Hepatocyte (in vitro differentiated cells): Measurements from ENCODE around the gene MACO1. TPM values are rescaled to one million over a fixed set of nuclear protein-coding genes. Genes with fewer than 3 reads are reported as not detected.

ENCODE experiments used
- DNase-seq: peaks from one replicate; pipeline ENCODE4 v3.0.0-alpha.2; 2016; ENCODE audit warnings: low spot score
- H2AFZ ChIP-seq: fragments of 200-600 bp; sonication (generic); 2 replicates; pipeline ENCODE4 v1.6.0; 2016; ENCODE audit warnings: antibody characterized with exemption, mild to moderate bottlenecking
- H3K27ac ChIP-seq: fragments of 200-600 bp; sonication (generic); 2 replicates; pipeline ENCODE4 v1.5.1; 2016; ENCODE audit warnings: mild to moderate bottlenecking
- H3K27me3 ChIP-seq: fragments of 200-600 bp; sonication (generic); 2 replicates; pipeline ENCODE4 v1.6.1; 2016
- H3K36me3 ChIP-seq: fragments of 200-600 bp; sonication (generic); replicated peaks from 2 replicates; pipeline ENCODE4 v1.5.1; 2016; ENCODE audit warnings: low read depth; ENCODE audit not compliant: insufficient read depth
- H3K4me1 ChIP-seq: fragments of 200-600 bp; sonication (generic); 2 replicates; pipeline ENCODE4 v1.5.1; 2016; ENCODE audit warnings: mild to moderate bottlenecking, moderate library complexity; ENCODE audit not compliant: insufficient read depth
- H3K4me2 ChIP-seq: fragments of 200-600 bp; sonication (generic); 2 replicates; pipeline ENCODE4 v1.6.0; 2016
- H3K4me3 ChIP-seq: fragments of 200-600 bp; sonication (generic); 2 replicates; pipeline ENCODE4 v1.5.1; 2016; ENCODE audit warnings: mild to moderate bottlenecking
- H3K79me2 ChIP-seq: fragments of 200-600 bp; sonication (generic); 2 replicates; pipeline ENCODE4 v1.6.0; 2017; ENCODE audit warnings: mild to moderate bottlenecking
- H3K9me2 ChIP-seq: fragments of 200-600 bp; sonication (generic); replicated peaks from 2 replicates; pipeline ENCODE4 v1.6.0; 2017; ENCODE audit warnings: mild to moderate bottlenecking; ENCODE audit not compliant: insufficient read depth
- H3K9me3 ChIP-seq: fragments of 200-600 bp; sonication (generic); 2 replicates; pipeline ENCODE4 v1.5.1; 2016; ENCODE audit warnings: low read depth, mild to moderate bottlenecking
- H4K20me1 ChIP-seq: fragments of 200-600 bp; sonication (generic); 2 replicates; pipeline ENCODE4 v1.6.0; 2016; ENCODE audit warnings: mild to moderate bottlenecking; ENCODE audit not compliant: insufficient read depth, poor library complexity, severe bottlenecking
- EZH2 ChIP-seq: fragments of 200-600 bp; sonication (generic); IDR thresholded peaks from 2 replicates; pipeline ENCODE4 v1.6.1; 2016; ENCODE audit warnings: antibody characterized with exemption, mild to moderate bottlenecking, borderline replicate concordance
- EZH2phosphoT487 ChIP-seq: fragments of 200-600 bp; sonication (generic); IDR thresholded peaks from one replicate; pipeline ENCODE4 v1.6.1; 2018; ENCODE audit warnings: antibody characterized with exemption, mild to moderate bottlenecking, low read depth, moderate library complexity; ENCODE audit not compliant: unreplicated experiment, severe bottlenecking
- WGBS: methylation state at CpG from one replicate; pipeline ENCODE4 v1.1.6; 2016; ENCODE audit warnings: low lambda C conversion rate; ENCODE audit errors: missing lambda C conversion rate; 5-methylcytosine and 5-hydroxymethylcytosine counted together
- polyA plus RNA-seq: library from polyadenylated mRNA; unstranded; fragments of >200 nt; fragmentation: Nextera tagmentation; extraction: Ambion mirVana; gene quantifications from 2 replicates; pipeline ENCODE4 v1.2.1, GENCODE V29; 2016
- total RNA-seq: library from RNA; depleted of rRNA; stranded (reverse); fragments of >200 nt; gene quantifications from 2 replicates; pipeline ENCODE4 v1.2.3, GENCODE V29; 2014
- TF ChIP-seq, protein P1 (sequence below): fragments of 200-600 bp; sonication (generic); IDR thresholded peaks from 2 replicates; pipeline ENCODE4 v1.5.1; 2016; ENCODE audit warnings: antibody characterized with exemption, mild to moderate bottlenecking; ENCODE audit not compliant: poor library complexity

The MACO1 gene
- total and polyA plus RNA-seq, 2 experiments from 2014 or later = 14.1 to 27.0 TPM

DNA sequence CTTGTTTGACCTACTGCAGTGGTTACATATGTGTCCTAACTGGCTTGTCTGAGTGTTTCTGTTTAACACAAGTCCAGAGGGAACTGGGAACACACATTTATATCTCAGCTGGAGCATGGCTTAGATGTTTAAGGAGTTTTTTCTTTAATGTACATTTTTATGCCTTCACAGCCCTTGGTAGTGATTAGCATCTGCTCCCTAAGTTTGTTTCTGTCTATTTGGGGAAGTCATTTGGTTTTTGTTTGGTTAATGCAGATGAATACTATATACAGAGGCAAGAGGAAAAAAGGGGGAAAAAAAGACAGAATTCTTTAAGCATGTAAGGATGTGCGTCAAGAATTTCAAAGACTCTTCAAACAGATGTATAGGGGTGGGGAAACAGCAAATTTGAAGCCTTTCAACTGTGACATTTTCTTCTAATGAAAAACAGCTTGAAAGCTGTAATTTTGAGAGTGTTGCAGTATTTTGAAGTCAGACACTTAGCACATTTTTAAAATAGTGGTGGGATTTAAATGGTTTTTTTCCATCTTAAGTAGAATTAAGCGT, 15.4 kb downstream of the MACO1 start:
- TF ChIP-seq, protein P1, sequence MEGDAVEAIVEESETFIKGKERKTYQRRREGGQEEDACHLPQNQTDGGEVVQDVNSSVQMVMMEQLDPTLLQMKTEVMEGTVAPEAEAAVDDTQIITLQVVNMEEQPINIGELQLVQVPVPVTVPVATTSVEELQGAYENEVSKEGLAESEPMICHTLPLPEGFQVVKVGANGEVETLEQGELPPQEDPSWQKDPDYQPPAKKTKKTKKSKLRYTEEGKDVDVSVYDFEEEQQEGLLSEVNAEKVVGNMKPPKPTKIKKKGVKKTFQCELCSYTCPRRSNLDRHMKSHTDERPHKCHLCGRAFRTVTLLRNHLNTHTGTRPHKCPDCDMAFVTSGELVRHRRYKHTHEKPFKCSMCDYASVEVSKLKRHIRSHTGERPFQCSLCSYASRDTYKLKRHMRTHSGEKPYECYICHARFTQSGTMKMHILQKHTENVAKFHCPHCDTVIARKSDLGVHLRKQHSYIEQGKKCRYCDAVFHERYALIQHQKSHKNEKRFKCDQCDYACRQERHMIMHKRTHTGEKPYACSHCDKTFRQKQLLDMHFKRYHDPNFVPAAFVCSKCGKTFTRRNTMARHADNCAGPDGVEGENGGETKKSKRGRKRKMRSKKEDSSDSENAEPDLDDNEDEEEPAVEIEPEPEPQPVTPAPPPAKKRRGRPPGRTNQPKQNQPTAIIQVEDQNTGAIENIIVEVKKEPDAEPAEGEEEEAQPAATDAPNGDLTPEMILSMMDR = no peak
- TF ChIP-seq EZH2 (no peak), EZH2phosphoT487 (no peak)
- Histone ChIP-seq H4K20me1 (peaks cover 28% of the 10 kb centered on the region), H3K36me3 (no peaks in the 10 kb centered on the region), H3K4me1 (no peaks in the 10 kb centered on the region), H3K4me3 (no peak overlapping the region), H3K4me2 (no peak overlapping the region), H3K27me3 (no peaks in the 10 kb centered on the region), H3K9me2 (no peaks in the 10 kb centered on the region), H2AFZ (no peak overlapping the region), H3K27ac (no peak overlapping the region), H3K79me2 (peaks cover 72% of the 10 kb centered on the region), H3K9me3 (no peaks in the 10 kb centered on the region)
- 70% methylated on average over 2 of the region's 2 CpGs for WGBS
- no peak for DNase-seq

DNA sequence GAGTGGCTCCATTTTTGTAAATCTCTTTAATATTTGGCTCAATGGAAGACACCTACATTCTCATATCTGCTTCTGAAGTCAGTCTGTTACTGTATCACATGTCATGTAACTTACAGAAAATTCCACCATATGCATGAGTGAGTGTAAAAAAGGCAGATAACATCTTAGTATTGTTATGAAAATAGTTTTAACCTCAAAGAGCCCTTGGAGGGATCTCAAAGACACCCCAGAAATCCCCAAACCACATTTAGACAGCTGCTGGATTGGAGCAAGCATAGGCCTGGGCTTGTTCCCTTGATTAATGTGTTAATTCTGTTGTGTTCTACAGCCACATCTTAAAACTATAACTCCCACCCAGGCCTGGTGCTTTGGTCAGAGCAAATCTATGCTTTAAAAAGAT, 16.9 kb downstream of the MACO1 start:
- no peak overlapping the region for H3K4me2 ChIP-seq
- H3K79me2 ChIP-seq = peaks cover 57% of the 10 kb centered on the region
- no peak overlapping the region for H3K27ac ChIP-seq
- H3K27me3 ChIP-seq = no peaks in the 10 kb centered on the region
- peaks cover 18% of the 10 kb centered on the region for H4K20me1 ChIP-seq
- H3K9me2 ChIP-seq = no peaks in the 10 kb centered on the region
- DNase-seq = no peak
- H2AFZ ChIP-seq = no peak overlapping the region
- no peak overlapping the region for H3K4me3 ChIP-seq
- no peaks in the 10 kb centered on the region for H3K4me1 ChIP-seq
- no peaks in the 10 kb centered on the region for H3K9me3 ChIP-seq
- TF ChIP-seq EZH2phosphoT487 (no peak), EZH2 (no peak)
- TF ChIP-seq, protein P1 = no peak
- no peaks in the 10 kb centered on the region for H3K36me3 ChIP-seq

DNA sequence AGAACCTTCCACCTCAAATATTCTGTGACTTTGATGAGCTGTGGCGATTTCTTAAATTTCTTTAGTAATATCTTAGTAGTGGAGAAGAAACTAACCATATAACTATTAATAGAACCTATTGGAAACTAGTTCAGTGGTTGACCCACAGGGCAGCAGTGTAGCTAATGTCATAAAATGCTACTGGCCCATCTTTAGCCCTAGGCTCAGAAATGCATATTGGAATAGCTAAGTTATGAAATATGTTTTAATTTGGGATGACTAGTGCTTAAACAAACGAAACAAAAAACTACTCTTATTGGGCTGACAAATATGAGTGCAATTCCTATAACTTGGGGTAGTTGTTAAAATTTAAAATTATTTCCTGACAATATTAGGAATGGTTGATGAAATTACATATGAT, 20.2 kb downstream of the MACO1 start:
- no peak for DNase-seq
- no peak overlapping the region for H3K4me3 ChIP-seq
- TF ChIP-seq EZH2 = no peak
- TF ChIP-seq, protein P1 = no peak
- no peak for TF ChIP-seq EZH2phosphoT487
- WGBS = 100% methylated on average over 2 of the region's 2 CpGs
- H3K27me3 ChIP-seq = no peaks in the 10 kb centered on the region
- H3K27ac ChIP-seq = no peak overlapping the region
- H3K4me1 ChIP-seq = no peaks in the 10 kb centered on the region
- H3K9me2 ChIP-seq = no peaks in the 10 kb centered on the region
- H3K9me3 ChIP-seq = no peaks in the 10 kb centered on the region
- peaks cover 25% of the 10 kb centered on the region for H3K79me2 ChIP-seq
- H3K36me3 ChIP-seq = no peaks in the 10 kb centered on the region
- H4K20me1 ChIP-seq = peaks cover 4% of the 10 kb centered on the region
- H3K4me2 ChIP-seq = no peak overlapping the region
- H2AFZ ChIP-seq = no peak overlapping the region

GRCh38 chr1:25451908-25452307, 21.2 kb downstream of the MACO1 start:
- H3K27ac ChIP-seq = no peak overlapping the region
- no peaks in the 10 kb centered on the region for H4K20me1 ChIP-seq
- H3K4me1 ChIP-seq = no peaks in the 10 kb centered on the region
- 97% methylated on average over 3 of the region's 3 CpGs for WGBS
- H2AFZ ChIP-seq = no peak overlapping the region
- no peaks in the 10 kb centered on the region for H3K9me2 ChIP-seq
- no peaks in the 10 kb centered on the region for H3K27me3 ChIP-seq
- H3K36me3 ChIP-seq = no peaks in the 10 kb centered on the region
- peaks cover 16% of the 10 kb centered on the region for H3K79me2 ChIP-seq
- TF ChIP-seq, protein P1 = no peak
- TF ChIP-seq EZH2phosphoT487 (no peak), EZH2 (no peak)
- no peak overlapping the region for H3K4me3 ChIP-seq
- no peak for DNase-seq
- H3K9me3 ChIP-seq = no peaks in the 10 kb centered on the region
- H3K4me2 ChIP-seq = no peak overlapping the region
